PC-3 (cell line): Measurements from ENCODE around the gene CALCOCO2.

Experiments
- EZH2 ChIP-seq: fragments of 300-600 bp; sonication (generic); IDR thresholded peaks from one replicate; pipeline ENCODE4 v1.6.1; 2017; ENCODE audit warnings: antibody characterized with exemption, mild to moderate bottlenecking, low read length; ENCODE audit not compliant: unreplicated experiment
- EZH2phosphoT487 ChIP-seq: fragments of 300-600 bp; sonication (generic); IDR thresholded peaks from 2 replicates; pipeline ENCODE4 v1.6.1; 2018; ENCODE audit warnings: mild to moderate bottlenecking, antibody characterized with exemption, low read length, borderline replicate concordance
- TF ChIP-seq, protein P1 (sequence below): fragments of 300-600 bp; sonication (generic); conservative IDR thresholded peaks from 2 replicates; pipeline ENCODE4 v1.5.1; 2017; ENCODE audit warnings: antibody characterized with exemption, low read depth, mild to moderate bottlenecking, low read length

DNA sequence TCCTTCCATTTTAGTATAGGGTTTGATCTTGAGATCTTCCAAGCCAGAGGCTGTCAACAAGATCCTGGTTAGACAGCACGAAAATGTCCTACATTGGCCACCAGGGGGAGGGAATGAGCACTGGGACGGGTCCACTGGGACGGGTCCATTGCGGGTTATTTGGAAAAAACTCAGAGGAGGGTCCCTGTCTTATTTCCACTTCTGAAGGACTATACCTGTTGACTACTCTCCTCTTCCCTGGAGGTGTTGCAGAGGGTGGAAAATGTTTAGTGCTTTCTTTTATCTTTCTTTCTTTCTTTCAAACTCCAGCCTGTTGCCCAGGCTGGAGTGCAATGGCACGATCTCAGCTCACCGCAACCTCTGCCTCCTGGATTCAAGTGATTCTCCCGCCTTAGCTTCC, 16.3 kb upstream of the CALCOCO2 start:
- TF ChIP-seq EZH2 (no peak), EZH2phosphoT487 (no peak)
- TF ChIP-seq, protein P1, sequence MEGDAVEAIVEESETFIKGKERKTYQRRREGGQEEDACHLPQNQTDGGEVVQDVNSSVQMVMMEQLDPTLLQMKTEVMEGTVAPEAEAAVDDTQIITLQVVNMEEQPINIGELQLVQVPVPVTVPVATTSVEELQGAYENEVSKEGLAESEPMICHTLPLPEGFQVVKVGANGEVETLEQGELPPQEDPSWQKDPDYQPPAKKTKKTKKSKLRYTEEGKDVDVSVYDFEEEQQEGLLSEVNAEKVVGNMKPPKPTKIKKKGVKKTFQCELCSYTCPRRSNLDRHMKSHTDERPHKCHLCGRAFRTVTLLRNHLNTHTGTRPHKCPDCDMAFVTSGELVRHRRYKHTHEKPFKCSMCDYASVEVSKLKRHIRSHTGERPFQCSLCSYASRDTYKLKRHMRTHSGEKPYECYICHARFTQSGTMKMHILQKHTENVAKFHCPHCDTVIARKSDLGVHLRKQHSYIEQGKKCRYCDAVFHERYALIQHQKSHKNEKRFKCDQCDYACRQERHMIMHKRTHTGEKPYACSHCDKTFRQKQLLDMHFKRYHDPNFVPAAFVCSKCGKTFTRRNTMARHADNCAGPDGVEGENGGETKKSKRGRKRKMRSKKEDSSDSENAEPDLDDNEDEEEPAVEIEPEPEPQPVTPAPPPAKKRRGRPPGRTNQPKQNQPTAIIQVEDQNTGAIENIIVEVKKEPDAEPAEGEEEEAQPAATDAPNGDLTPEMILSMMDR = peak; percentile 93
